Stimulated activated CD8-positive, alpha-beta memory T cell treated with anti-CD3 and anti-CD28 coated beads, Interleukin-7, amount 100 ng/mL, for 4 hours (primary cell): Measurements from ENCODE around the gene BLCAP.
"Not testable (repeated sequence)": the region's sequence is repeated elsewhere in the genome, so short reads cannot be mapped to it uniquely, and the experiment has no call there.

ENCODE experiments used
- DNase-seq, 2 donors: peaks; one replicate each; pipeline ENCODE4 v3.0.0-alpha.2; 2020; ENCODE audit warnings: low read depth in 2 of 2

Gene BLCAP

DNA sequence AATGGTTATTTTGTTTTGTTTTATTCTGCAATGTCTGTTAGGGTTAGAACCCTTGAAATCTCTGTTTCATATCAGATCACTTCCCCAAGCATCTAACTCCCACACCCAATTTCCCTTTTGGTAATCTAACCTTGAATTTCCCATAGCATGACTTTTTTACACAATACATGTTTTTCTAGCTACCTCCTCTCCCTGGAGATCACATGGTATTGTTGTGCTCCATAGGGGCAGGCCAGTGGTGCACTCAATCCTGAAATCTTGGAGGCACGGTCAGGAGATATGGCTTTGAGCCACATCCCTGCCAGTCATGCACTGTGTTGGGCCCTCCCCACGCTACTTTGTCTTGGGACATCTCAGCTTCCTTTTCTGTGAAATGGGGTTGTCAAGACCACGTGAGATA is 43.3 kb downstream of the BLCAP start:
- no peak for DNase-seq

DNA sequence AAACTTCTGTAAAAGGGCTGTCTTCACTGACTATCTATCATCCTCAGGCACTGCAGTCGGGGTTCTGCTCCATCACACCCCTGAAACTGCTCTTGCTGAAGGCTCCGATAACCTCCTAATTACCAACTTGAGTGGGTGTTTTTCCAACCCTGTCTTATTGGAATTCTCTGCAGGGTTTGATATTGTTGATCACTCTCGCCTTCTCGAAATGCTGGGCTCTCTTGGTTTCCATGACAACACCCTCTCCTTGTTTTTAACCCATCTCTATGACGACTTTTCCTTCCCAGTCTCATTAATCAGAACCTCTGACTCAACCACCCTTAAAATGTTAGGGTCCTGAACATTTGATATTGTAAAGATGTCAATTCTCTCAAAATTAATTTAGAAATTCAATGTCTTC is 46.1 kb downstream of the BLCAP start:
- DNase-seq = no peak

DNA sequence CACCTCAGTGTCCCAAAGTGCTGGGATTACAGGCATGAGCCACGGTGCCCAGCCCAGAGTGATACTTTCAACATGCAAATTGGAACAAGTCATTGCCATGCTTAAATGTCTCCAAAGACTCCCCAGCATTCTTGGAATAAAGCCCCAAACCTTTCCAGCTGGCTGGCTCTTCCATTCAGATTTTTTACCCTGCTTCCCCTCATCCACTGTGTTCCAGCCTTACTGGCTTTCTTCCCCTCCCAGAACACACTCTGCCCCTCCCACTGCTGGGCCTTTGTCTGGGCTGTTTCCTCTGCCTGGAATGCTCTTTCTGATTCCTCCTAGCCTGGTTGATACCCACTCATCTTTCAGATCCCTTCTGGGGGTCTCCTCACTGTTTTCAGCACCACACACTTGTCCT is 46.8 kb downstream of the BLCAP start:
- no peak for DNase-seq

- DNase-seq = no peak
Observed at GRCh38 chr20:37479925-37480691, 47.6 kb downstream of the BLCAP start.

DNA sequence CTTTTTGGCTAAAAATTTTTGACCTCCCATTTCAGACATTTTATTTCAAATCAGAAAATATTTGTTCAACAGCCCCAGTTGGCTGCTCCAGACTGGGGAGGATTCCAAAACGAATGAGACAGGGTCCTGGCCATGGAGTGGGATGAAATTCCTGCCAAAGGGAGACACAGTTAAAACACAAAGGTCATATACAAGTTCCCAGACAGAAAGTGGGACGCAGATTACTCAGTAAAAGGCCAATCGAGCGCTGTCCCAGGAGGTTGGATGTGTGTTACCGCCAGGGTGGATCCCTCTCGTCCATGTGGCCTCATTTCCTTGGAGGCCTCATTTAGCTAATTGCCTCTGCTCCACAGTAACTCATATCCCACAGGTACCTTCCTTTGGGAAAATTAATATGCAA is 48.4 kb downstream of the BLCAP start:
- DNase-seq = no peak

GRCh38 chr20:37477041-37477440 is 50.6 kb downstream of the BLCAP start:
- DNase-seq = no peak

DNA sequence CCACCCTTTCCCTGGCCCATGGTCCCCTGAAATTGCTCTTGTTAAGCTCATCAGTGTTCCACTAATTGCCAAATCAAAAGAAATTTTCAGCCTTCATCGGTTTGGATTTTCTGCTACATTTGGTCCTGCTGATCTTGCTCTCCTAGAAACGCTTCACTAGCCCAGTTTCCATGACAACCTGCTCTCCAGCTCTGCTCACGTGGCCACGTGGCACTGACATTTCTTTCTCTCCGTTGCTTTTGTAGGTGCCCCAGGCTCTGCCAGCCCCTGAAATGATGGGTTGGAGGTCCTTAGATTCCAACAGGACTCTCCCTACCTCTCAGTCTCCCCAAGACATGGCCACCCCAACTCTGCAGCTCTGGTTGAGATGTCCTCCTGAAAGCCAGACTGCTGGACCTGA is 52.4 kb downstream of the BLCAP start:
- no peak for DNase-seq

DNA sequence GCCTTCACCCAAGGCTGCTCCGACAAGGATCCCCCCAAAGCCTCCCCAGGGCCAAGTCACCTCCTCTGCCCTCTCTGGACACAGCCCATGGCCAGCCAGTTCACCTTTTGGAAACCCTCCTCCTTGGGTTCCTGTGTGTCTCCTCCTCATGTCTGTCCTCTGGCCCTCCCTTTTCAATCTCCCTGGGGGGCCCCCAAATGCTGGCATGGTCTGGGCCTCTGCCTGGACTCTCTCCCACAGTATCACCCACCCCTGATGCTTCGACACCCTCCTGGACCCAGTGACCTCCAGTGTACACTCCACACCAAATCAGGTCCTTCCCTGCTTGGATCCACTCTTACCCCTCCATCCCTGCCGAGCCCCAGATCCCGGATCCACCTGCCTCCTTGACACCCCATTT is 53.3 kb downstream of the BLCAP start:
- DNase-seq = no peak

DNA sequence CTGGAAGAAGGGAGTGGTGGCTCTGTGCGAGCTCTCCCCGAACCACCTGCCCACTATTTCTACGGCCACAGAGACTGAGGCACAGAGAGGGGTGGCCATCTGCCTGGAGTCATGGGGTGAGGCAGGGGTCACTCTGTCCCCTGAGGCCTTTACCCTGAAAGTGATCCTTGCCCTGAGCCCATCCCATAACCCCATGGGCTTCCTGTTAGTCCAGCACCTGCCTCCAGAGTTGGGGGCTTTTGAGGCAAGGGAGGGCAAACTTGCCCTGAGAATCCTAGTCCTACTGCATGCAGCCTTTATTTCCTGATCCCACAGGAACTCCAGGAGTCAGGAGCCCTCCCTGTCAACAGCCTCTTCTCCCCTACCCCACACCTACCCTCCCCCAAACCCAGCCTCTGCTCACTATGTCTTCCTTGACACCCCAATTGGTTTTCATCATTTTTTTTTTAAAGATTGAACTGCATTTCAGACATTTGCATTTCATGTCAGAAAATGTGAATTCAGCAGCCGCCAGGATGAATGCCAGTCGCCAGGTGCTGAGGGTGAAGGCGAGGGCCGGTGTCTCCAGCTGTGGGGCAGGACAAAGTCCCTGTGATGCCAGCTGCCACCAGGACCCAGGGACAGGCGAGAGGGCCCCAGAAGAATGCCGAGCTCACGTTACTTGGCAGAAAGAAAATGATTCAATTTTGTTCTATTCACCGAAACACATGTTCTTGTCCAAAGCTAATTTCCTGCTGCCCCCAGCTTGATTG is 54.3 kb downstream of the BLCAP start:
- DNase-seq = no peak

DNA sequence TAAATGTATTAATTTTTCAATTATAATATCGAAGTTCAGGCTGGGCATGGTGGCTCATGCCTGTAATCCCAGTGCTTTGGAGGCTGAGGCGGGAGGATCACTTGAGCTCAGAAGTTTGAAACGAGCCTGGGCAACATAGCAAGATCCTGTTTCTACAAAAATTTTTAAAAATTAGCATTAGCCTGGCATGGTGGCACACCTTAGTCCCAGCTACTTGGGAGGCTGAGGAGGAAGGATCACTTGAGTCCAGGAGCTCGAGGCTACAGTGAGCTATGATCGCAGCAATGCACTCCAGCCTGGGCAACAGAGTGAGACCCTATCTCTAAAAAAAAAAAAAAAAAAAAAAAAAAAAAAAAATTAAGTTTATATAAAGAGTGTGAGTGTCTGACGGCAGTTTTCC is 55.2 kb downstream of the BLCAP start:
- not testable (repeated sequence) for DNase-seq

GRCh38 chr20:37471741-37472235 is 55.9 kb downstream of the BLCAP start:
- DNase-seq = no peak

- not testable (repeated sequence) for DNase-seq
Observed at GRCh38 chr20:37470190-37470589, 57.5 kb downstream of the BLCAP start.

DNA sequence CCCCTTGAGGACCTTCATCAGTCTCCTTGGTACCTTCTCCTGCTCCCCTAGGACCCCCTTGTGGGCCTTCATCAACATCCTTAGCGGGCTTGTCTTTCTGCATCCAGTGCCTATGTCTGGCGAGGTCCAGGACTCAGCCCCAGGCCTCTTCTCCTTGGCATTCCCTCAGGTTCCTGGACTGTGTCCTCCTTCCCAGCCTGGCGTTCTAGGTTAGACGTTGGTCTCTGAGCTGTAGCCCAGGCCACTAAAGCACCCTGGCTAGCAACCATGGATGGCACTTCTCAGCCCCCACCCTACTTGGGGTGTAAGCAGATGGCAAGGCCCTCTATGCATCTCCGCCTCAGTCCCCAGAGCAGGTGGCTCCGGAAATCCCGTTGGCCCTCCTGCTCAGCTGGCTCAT is 58.1 kb downstream of the BLCAP start:
- no peak for DNase-seq

DNA sequence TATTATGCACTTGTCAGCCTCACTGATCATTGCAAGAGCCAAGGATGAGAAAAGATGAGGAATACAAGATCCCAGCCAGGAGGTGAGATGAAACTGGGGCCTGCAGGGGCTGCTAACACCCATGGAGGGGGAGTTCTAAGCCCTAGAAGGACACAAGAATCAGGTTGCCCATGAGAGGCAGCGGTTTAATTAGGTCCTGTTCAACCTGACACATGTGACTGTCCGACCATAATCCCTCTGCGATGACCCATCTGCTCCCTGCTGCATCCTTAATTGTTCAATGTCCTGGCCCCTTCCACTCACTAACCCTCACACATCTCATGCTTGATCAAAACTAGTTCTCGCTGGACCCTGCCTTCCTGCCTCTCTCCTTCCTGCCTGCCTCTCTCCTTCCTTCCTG is 58.8 kb downstream of the BLCAP start:
- DNase-seq = no peak
